IPS-11a (cell line): ENCODE results near the gene OR2T8.

ENCODE experiments used
- H3K4me3 ChIP-seq: one replicate; pipeline ENCODE4 v1.5.1; 2013; ENCODE audit warnings: low read depth, low read length, control low read depth

The OR2T8 gene

GRCh38 chr1:247919952-247920351 is at the start of gene OR2T8:
Gene OR2T8, plus strand, starts transcription at chr1:247920252. Its CDS starts 766 bp downstream, at chr1:247921018.
- no peak within 1 kb of the TSS for H3K4me3 ChIP-seq

- H3K4me3 ChIP-seq, result no peak overlapping the region
Observed at GRCh38 chr1:247883346-247883745, 36.7 kb upstream of the OR2T8 start.

GRCh38 chr1:247884797-247885413 is 35.1 kb upstream of the OR2T8 start:
- no peak overlapping the region for H3K4me3 ChIP-seq

- H3K4me3 ChIP-seq, result no peak within 1 kb of the TSS
Observed at GRCh38 chr1:247895163-247895637, 24.9 kb upstream of the OR2T8 start, which contains the start of gene OR2W3. Gene OR2W3, plus strand, starts transcription at chr1:247895587. Its CDS starts 0 bp downstream, at chr1:247895587.

- H3K4me3 ChIP-seq, result no peak overlapping the region
Observed at GRCh38 chr1:247895976-247896375, 24.1 kb upstream of the OR2T8 start.

- no peak overlapping the region for H3K4me3 ChIP-seq
Observed at GRCh38 chr1:247904122-247904521, 15.9 kb upstream of the OR2T8 start.

- H3K4me3 ChIP-seq, result no peak overlapping the region
Observed at GRCh38 chr1:247905181-247905580, 14.9 kb upstream of the OR2T8 start.

GRCh38 chr1:247905910-247906503 is 14.0 kb upstream of the OR2T8 start:
- H3K4me3 ChIP-seq, result no peak overlapping the region

GRCh38 chr1:247906504-247907047 is 13.5 kb upstream of the OR2T8 start:
- no peak overlapping the region for H3K4me3 ChIP-seq

GRCh38 chr1:247908766-247909165 is 11.3 kb upstream of the OR2T8 start:
- H3K4me3 ChIP-seq, result no peak overlapping the region

GRCh38 chr1:247913786-247914185 is 6.3 kb upstream of the OR2T8 start:
- no peak overlapping the region for H3K4me3 ChIP-seq

GRCh38 chr1:247914941-247915662 is 5.0 kb upstream of the OR2T8 start:
- H3K4me3 ChIP-seq, result no peak overlapping the region

- H3K4me3 ChIP-seq, result no peak overlapping the region
Observed at GRCh38 chr1:247923941-247924340, 3.9 kb downstream of the OR2T8 start.

GRCh38 chr1:247924868-247925267 is 4.8 kb downstream of the OR2T8 start, which contains the start of gene OR2AJ1:
Gene OR2AJ1, plus strand, starts transcription at chr1:247924889. Its CDS starts 8,880 bp downstream, at chr1:247933769.
- no peak within 1 kb of the TSS for H3K4me3 ChIP-seq

GRCh38 chr1:247933989-247934388 is 13.9 kb downstream of the OR2T8 start:
- H3K4me3 ChIP-seq, result no peak overlapping the region

GRCh38 chr1:247935781-247936180 is 15.7 kb downstream of the OR2T8 start:
- H3K4me3 ChIP-seq, result no peak overlapping the region

- no peak overlapping the region for H3K4me3 ChIP-seq
Observed at GRCh38 chr1:247936415-247936814, 16.4 kb downstream of the OR2T8 start.

GRCh38 chr1:247936965-247937734 is 17.1 kb downstream of the OR2T8 start:
- peak overlapping the region; percentile 59 for H3K4me3 ChIP-seq

GRCh38 chr1:247942624-247943023 is 22.6 kb downstream of the OR2T8 start:
- no peak overlapping the region for H3K4me3 ChIP-seq

GRCh38 chr1:247948558-247948957 is 28.5 kb downstream of the OR2T8 start, which contains the start of gene OR2L8:
Gene OR2L8, plus strand, starts transcription at chr1:247948858. Its CDS starts 0 bp downstream, at chr1:247948858.
- no peak within 1 kb of the TSS for H3K4me3 ChIP-seq

GRCh38 chr1:247953408-247953807 is 33.4 kb downstream of the OR2T8 start:
- H3K4me3 ChIP-seq, result no peak overlapping the region
